T-helper 1 cell (primary cell): ENCODE results near the gene PSMD12.
A peak's percentile ranks its signal among the peaks of the same experiment; 100 is the strongest.
"Not testable (repeated sequence)": the region's sequence is repeated elsewhere in the genome, so short reads cannot be mapped to it uniquely, and the experiment has no call there.

Source experiments
- DNase-seq, 5 donors: peaks; one replicate each; pipeline ENCODE4 v3.0.0-alpha.2; 2012 to 2020
- total RNA-seq, 4 donors: gene quantifications; one replicate each; lab custom pipeline; 2026; lab: John Stamatoyannopoulos, UW

The PSMD12 gene
- total RNA-seq, result 36.4 to 52.0 (median 48.2) reads per million in 4 donors

GRCh38 chr17:67366193-67367157, at the start of gene PSMD12:
Gene PSMD12 (minus strand): TSS chr17:67366577. CDS start chr17:67366519, 58 bp downstream.
- DNase-seq, result peak; percentile 82 to 92 (median 88)

DNA sequence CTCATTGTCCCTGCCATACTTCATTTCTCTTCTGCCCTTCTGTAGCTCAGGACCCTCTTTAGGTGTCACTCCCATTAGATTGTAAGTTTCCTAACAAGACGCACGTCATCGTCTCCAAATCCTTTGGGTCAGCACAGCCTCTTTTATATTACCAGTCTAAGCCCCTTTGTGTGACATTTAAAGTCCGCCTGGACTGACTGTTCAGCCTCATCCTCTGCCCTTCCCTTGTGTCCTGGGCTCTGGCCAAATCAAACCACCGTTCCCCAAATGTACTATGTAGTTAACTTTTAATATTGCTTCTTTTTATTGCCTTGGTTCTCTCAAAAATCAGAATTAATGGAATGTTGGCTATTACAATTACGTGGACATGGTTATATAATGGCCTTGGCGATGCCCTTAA, 48.9 kb upstream of the PSMD12 start:
- no peak for DNase-seq

DNA sequence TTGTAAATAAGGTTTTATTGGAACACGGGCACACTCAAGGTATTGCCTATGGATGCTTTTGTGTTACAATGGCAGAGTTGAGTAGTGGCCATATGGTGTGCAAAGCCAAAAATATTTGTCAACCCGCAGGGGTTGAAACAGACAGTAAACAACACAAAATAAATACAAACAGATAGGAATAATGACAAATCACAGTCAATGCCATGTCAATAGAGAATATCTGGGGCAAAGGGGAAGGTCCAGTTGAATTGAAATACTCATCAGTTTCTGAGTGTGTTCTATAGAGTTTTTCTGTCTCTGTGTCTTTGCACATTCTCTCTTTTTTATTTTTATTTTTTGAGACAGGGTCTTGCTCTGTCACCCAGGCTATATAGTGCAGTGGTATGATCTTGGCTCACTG, 48.2 kb upstream of the PSMD12 start:
- DNase-seq, result no peak

DNA sequence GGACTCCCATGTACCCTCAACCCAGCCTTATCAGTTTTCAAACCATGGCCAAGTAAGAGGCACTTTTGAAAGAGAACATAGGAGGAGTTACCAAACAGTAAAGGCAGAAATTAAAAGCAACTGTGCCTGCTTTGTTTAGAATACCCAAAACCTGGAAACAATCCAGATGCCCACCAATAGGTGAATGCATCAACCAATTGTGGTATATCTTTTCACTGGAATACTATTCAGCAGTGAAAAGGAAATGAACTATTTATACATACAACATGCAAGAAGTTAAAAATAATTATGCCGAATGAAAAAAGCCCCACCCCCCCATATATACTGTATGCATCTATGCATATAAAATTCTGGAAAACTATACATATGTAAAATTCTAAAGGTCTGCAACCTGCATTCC, 47.8 kb upstream of the PSMD12 start:
- DNase-seq, result no peak

GRCh38 chr17:67413388-67413787, 47.0 kb upstream of the PSMD12 start:
- DNase-seq, result no peak

DNA sequence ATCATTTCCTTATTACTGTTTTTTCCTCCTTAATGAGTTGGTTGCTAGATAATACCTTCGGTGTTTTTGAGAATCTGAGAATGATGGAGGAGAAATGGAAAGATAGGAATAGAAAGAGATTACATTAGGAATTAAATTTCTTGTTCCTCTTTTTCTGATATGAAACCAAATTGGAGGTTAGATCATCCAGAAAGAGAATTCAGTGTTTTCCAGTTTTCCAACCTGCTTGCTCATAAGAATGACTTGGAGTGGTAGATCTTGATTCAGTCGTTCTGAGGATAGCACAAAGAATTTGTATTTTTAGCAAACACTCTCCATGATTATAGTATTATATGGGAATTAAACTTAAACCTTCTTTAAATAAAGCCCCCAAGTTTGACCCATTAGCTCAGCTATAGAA, 46.6 kb upstream of the PSMD12 start:
- no peak for DNase-seq

DNA sequence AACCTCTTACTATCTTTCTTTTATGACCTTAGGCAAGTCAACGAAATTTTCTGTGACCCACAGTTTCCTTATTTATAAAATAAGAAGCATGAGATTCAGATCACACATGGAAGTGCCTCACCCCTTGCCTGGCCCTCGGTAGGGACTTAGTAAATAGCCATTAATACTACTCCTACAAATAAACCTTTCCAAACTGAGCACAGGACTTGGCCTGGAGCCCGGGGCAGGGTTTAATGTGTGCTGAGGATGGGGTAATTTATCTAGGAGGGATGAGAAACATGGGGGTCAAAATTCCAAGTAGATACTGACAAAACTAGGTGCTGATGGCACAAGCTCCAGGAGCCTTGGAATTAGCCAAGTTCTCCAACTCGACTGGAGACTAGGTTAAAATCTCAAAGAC, 45.7 kb upstream of the PSMD12 start:
- no peak for DNase-seq

DNA sequence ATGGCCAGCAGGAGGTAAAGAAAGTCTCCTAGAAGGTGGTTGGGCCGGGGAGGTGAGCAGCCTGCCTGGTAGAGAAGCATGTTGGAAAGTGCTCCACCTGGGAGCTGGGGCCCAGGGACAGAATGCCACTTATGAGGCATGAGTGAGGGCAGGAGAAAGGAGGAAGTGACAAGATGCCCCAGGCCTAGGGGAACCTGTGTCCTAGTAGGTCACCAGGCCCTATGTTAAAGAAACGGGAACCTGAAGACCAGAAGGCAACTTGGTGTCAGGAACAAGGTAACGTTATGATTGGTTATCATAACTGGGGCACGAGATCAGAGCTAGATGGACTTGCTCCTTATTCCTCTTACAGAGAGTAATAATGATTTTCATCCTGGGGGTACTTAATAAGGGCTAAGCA, 45.0 kb upstream of the PSMD12 start:
- DNase-seq, result no peak

GRCh38 chr17:67408455-67408830, 42.1 kb upstream of the PSMD12 start:
- not testable (repeated sequence) for DNase-seq

GRCh38 chr17:67403483-67403882, 37.1 kb upstream of the PSMD12 start:
- DNase-seq, result no peak

GRCh38 chr17:67403065-67403464, 36.7 kb upstream of the PSMD12 start:
- no peak for DNase-seq

DNA sequence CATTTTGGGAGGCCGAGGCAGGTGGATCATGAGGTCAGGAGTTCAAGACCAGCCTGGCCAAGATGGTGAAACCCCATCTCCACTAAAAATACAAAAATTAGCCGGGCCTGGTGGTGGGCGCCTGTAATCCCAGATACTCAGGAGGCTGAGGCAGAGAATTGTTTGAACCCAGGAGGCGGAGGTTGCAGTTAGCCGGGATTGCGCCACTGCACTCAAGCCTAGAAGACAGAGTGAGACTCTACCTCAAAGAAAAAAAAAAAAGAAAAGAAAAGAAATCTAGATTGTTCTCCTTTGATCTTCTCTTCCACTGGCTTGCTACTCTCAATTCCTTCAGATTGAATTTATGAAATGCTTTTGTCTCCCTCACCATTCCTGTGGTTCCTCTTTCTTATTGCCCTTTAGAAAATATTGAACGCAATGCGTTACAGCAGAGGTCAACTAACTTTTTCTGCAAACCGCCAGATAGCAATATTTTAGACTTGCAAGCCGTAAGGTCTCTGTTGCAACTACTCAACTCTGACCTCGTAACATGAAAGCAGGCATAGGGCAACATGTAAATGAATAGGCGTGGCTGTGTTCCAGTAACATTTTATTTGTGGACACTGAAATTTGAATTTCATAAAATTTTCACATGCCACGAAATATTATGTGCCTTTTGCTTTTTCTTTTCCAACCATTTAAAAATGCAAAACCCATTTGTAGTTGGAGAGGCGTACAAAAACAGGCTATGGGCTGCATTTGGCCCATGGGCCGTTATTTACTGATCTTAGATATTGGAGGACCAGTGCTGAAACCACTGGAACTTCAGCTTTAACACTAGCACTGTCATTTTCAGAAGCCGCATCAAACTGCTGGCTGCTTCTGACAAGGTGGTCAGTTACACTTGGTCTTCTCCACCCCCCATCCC, 35.5 kb upstream of the PSMD12 start:
- no peak for DNase-seq

GRCh38 chr17:67401106-67401505, 34.7 kb upstream of the PSMD12 start:
- no peak for DNase-seq

- DNase-seq, result no peak
Measured at GRCh38 chr17:67400193-67400592, 33.8 kb upstream of the PSMD12 start.

GRCh38 chr17:67399676-67400075, 33.3 kb upstream of the PSMD12 start:
- DNase-seq, result no peak

- DNase-seq, result no peak
Measured at GRCh38 chr17:67393809-67394397, 27.5 kb upstream of the PSMD12 start.

- no peak for DNase-seq
Measured at GRCh38 chr17:67392111-67392510, 25.7 kb upstream of the PSMD12 start.

- peak in 3 of 5 donors; percentile 21 to 90 (median 36) for DNase-seq
Measured at GRCh38 chr17:67390646-67391361, 24.4 kb upstream of the PSMD12 start.

GRCh38 chr17:67390006-67390645, 23.7 kb upstream of the PSMD12 start:
- DNase-seq, result no peak

- no peak for DNase-seq
Measured at GRCh38 chr17:67388986-67389385, 22.6 kb upstream of the PSMD12 start.

GRCh38 chr17:67388536-67388935, 22.2 kb upstream of the PSMD12 start:
- not testable (repeated sequence) for DNase-seq
